SU-DHL-6 (cell line): Measurements from ENCODE around the gene TEAD1.

ENCODE experiments used
- H2AFZ ChIP-seq: fragments of 200-600 bp; sonication (generic); 2 replicates; pipeline ENCODE4 v1.6.1; 2014; ENCODE audit warnings: low read depth, mild to moderate bottlenecking, moderate library complexity, mixed read lengths, antibody characterized with exemption, low read length; ENCODE audit not compliant: severe bottlenecking
- H3F3A ChIP-seq: fragments of 200-600 bp; shearing (Covaris generic); 2 replicates; pipeline ENCODE4 v1.6.0; 2016; ENCODE audit warnings: antibody characterized with exemption, mild to moderate bottlenecking; ENCODE audit not compliant: insufficient read depth
- H3K27ac ChIP-seq: fragments of 200-600 bp; sonication (generic); 2 replicates; pipeline ENCODE4 v1.5.1; 2016; ENCODE audit warnings: low read depth, mild to moderate bottlenecking, low read length, moderate library complexity, mixed read lengths
- H3K27me3 ChIP-seq: fragments of 200-600 bp; sonication (generic), shearing (Covaris generic); 2 replicates; pipeline ENCODE4 v1.6.0; 2014; ENCODE audit warnings: mild to moderate bottlenecking, low read length
- H3K36me3 ChIP-seq: fragments of 200-600 bp; sonication (generic); 2 replicates; pipeline ENCODE4 v1.6.1; 2014; ENCODE audit warnings: mild to moderate bottlenecking, low read length, mixed read lengths
- H3K4me2 ChIP-seq: fragments of 300-600, 200-600 bp; shearing (Covaris generic), sonication (generic); 2 replicates; pipeline ENCODE4 v1.6.0; 2014; ENCODE audit warnings: low read length, low read depth, mild to moderate bottlenecking; ENCODE audit not compliant: poor library complexity, severe bottlenecking
- H3K4me3 ChIP-seq: fragments of 200-600 bp; sonication (generic); 2 replicates; pipeline ENCODE4 v1.5.1; 2014; ENCODE audit warnings: antibody characterized with exemption, low read length, mild to moderate bottlenecking, mixed read lengths; ENCODE audit not compliant: insufficient read depth, poor library complexity, severe bottlenecking
- H3K79me2 ChIP-seq: fragments of 200-600 bp; sonication (generic); 2 replicates; pipeline ENCODE4 v1.6.1; 2014; ENCODE audit warnings: mild to moderate bottlenecking, low read length, moderate library complexity; ENCODE audit not compliant: insufficient read depth
- H3K9ac ChIP-seq: fragments of 200-600 bp; sonication (generic); 2 replicates; pipeline ENCODE4 v1.7.0; 2014; ENCODE audit warnings: mild to moderate bottlenecking, low read length
- H3K9me2 ChIP-seq: fragments of 200-600 bp; sonication (generic); replicated peaks from 2 replicates; pipeline ENCODE4 v1.6.1; 2014; ENCODE audit warnings: low read length; ENCODE audit not compliant: insufficient read depth
- H3K9me3 ChIP-seq: fragments of 200-600 bp; sonication (generic); 2 replicates; pipeline ENCODE4 v1.6.1; 2014; ENCODE audit warnings: low read length, mixed read lengths; ENCODE audit not compliant: insufficient read depth
- H4K20me1 ChIP-seq: fragments of 200-600 bp; sonication (generic); 2 replicates; pipeline ENCODE4 v1.6.1; 2014; ENCODE audit warnings: low read depth, mild to moderate bottlenecking, antibody characterized with exemption, low read length, moderate library complexity, mixed read lengths
- EZH2phosphoT487 ChIP-seq: fragments of 200-600 bp; sonication (generic), shearing (Covaris generic); conservative IDR thresholded peaks from 2 replicates; pipeline ENCODE4 v1.6.1; 2018; ENCODE audit warnings: mild to moderate bottlenecking, antibody characterized with exemption, low read length, moderate library complexity, mixed read lengths
- TF ChIP-seq, protein P1 (sequence below): fragments of 200-600 bp; sonication (generic); IDR thresholded peaks from one replicate; pipeline ENCODE4 v1.5.1; 2017; ENCODE audit warnings: antibody characterized with exemption, mild to moderate bottlenecking, low read length, moderate library complexity; ENCODE audit not compliant: insufficient read depth, poor library complexity, severe bottlenecking

The TEAD1 gene

DNA sequence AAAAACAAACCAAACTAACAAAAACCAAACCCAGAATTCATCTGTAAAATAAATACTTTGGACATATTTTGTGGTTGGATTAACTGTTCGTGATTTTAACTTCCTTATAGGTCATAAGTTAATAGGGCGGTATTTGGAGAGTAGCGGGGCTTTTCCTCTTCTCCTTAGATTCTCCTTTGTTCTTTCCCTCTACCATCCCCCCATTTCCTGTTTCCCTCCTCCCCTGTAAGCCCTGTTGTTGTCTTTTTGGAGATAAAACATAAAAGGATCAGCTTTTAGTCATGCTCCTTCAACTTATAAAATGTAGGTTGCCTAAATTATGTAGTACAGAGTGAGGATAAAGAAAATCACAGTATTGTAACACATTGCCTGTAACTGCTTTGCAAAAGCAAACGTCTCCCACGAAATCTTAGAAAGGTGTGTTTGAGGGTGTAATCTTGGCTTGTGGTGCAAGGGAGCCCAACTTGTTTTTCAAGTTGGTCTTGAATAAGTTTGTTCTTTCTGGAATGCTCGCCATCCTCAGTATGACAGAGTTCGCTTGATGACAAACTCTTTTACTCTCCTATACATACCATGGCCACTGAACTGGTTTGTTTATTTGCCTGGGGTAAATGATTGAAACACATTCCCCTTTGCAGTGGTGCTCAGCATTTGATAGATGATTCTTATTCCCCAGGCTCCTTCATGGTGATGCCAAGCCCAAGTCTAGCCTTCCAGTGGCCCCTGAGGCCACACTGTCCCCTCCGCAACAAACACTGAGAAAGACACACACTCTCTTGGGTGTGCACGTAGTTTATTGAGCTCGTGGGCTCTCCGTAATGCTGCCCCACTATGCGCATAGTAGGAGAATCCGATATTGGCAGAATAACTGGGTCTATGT is 49.4 kb downstream of the TEAD1 start:
- no peaks in the 10 kb centered on the region for H3K79me2 ChIP-seq
- H3K9me3 ChIP-seq = no peaks in the 10 kb centered on the region
- no peak overlapping the region for H3K4me3 ChIP-seq
- H2AFZ ChIP-seq = no peak overlapping the region
- H4K20me1 ChIP-seq = no peaks in the 10 kb centered on the region
- H3K9me2 ChIP-seq = no peaks in the 10 kb centered on the region
- TF ChIP-seq, protein P1, sequence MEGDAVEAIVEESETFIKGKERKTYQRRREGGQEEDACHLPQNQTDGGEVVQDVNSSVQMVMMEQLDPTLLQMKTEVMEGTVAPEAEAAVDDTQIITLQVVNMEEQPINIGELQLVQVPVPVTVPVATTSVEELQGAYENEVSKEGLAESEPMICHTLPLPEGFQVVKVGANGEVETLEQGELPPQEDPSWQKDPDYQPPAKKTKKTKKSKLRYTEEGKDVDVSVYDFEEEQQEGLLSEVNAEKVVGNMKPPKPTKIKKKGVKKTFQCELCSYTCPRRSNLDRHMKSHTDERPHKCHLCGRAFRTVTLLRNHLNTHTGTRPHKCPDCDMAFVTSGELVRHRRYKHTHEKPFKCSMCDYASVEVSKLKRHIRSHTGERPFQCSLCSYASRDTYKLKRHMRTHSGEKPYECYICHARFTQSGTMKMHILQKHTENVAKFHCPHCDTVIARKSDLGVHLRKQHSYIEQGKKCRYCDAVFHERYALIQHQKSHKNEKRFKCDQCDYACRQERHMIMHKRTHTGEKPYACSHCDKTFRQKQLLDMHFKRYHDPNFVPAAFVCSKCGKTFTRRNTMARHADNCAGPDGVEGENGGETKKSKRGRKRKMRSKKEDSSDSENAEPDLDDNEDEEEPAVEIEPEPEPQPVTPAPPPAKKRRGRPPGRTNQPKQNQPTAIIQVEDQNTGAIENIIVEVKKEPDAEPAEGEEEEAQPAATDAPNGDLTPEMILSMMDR = no peak
- TF ChIP-seq EZH2phosphoT487 = no peak
- no peaks in the 10 kb centered on the region for H3F3A ChIP-seq
- H3K36me3 ChIP-seq = no peaks in the 10 kb centered on the region
- no peak overlapping the region for H3K4me2 ChIP-seq
- no peak overlapping the region for H3K27ac ChIP-seq
- H3K9ac ChIP-seq = no peak overlapping the region
- no peaks in the 10 kb centered on the region; the same call in 1 of the 2 replicates for H3K27me3 ChIP-seq

DNA sequence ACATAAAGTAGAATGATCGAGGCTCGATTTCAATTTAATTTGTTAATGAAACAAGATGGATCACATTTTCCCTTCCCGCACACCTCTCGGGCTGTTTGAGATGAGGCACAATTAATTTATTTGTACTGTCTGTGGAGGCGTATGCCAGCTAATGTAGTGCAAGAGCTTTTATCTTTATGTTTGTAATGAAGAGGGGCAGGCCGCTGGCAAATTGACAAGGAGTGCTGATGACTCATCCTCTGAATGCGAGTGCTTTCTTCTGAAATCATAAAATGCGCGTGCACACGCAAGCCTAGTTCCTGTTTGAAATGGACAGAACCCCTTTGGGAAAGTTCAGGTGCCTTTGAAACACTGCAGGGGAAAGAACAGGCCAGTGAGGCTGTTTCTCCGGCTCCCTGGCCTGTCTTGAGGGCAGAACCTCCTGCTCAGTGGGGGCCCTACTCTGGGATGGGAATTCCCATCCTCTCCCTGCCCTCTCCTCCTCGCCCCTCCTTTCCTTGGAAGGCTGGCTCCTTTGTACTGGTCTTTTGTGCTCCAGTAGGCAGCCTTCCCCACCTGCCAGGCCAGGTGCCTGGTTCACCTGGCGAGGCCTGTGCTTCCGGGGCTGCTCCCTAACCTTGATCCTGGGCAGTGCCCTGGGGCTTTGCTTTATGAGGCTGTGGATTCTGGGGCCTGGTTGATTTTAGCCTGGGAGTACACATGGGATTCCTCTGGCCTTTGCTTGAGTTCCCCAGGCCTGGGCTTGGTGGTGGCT is 50.3 kb downstream of the TEAD1 start:
- Histone ChIP-seq H3K4me3 (no peak overlapping the region), H3K27me3 (no peaks in the 10 kb centered on the region; the same call in 1 of the 2 replicates), H3F3A (no peaks in the 10 kb centered on the region), H3K9me3 (no peaks in the 10 kb centered on the region), H3K79me2 (no peaks in the 10 kb centered on the region), H4K20me1 (no peaks in the 10 kb centered on the region), H2AFZ (no peak overlapping the region), H3K9me2 (no peaks in the 10 kb centered on the region), H3K9ac (no peak overlapping the region), H3K4me2 (no peak overlapping the region), H3K36me3 (no peaks in the 10 kb centered on the region), H3K27ac (no peak overlapping the region)
- TF ChIP-seq, protein P1 = no peak
- no peak for TF ChIP-seq EZH2phosphoT487

DNA sequence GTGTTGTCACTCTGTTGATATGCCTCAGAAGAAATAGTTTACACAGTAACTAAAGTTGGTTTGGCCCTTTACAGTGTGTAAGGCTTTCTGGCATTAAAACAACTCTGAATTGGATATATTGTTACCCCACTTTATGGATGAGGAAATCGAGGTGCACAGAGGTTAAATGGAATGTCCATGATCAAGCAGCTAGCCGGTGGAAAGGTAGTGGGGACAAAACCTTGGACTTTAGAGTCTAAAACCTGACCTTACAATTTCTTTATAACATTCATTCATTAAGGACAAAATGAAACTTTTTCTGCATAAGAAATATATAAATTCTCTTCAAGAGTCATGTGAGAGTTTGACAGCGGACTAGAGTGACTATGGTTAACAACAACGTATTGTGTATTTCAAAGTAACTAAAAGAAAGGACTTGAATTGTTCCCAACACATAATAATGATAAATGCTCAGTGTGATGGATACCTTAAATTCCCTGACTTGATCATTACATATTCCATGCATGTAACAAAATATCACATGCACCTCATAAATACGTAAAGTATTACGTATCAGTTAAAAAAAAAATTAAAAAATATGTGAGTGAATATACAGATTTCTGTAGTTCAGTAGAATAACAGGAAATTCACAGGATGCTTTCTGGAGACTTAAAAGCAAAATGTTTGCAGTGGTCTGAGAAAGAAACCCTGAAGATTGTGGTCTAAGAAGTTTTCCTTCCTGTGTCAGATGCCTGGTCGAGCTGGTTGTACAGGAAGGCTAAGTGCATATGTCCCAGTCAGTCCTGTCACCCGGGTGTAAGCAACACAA is 51.0 kb downstream of the TEAD1 start:
- H3K36me3 ChIP-seq = no peaks in the 10 kb centered on the region
- no peak overlapping the region for H3K9ac ChIP-seq
- TF ChIP-seq, protein P1 = no peak
- no peak for TF ChIP-seq EZH2phosphoT487
- no peaks in the 10 kb centered on the region for H3F3A ChIP-seq
- no peaks in the 10 kb centered on the region for H3K9me2 ChIP-seq
- no peaks in the 10 kb centered on the region for H3K79me2 ChIP-seq
- H3K9me3 ChIP-seq = no peaks in the 10 kb centered on the region
- no peak overlapping the region for H3K4me3 ChIP-seq
- no peak overlapping the region for H3K27ac ChIP-seq
- no peak overlapping the region for H2AFZ ChIP-seq
- no peaks in the 10 kb centered on the region; the same call in 1 of the 2 replicates for H3K27me3 ChIP-seq
- no peaks in the 10 kb centered on the region for H4K20me1 ChIP-seq
- no peak overlapping the region for H3K4me2 ChIP-seq
